ENCODE results near the gene TMEM184B.
"Not testable (repeated sequence)": the region's sequence is repeated elsewhere in the genome, so short reads cannot be mapped to it uniquely, and the experiment has no call there.

The TMEM184B gene

GRCh38 chr22:38202437-38203089 lies 70.2 kb downstream of the TMEM184B start:
- DNase-seq: peak in 3 of 4 experiments; percentile 26 to 35 (median 29)

GRCh38 chr22:38201711-38202436 lies 70.9 kb downstream of the TMEM184B start, which contains the start of gene MAFF:
Gene MAFF (plus strand): TSS chr22:38201994. CDS start chr22:38213854, 11,860 bp downstream.
- peak; percentile 60 to 86 (median 72) for DNase-seq

GRCh38 chr22:38201371-38201710 lies 71.5 kb downstream of the TMEM184B start:
- DNase-seq: no peak

GRCh38 chr22:38199826-38200559 lies 72.8 kb downstream of the TMEM184B start:
- no peak for DNase-seq

GRCh38 chr22:38196791-38197419 lies 75.9 kb downstream of the TMEM184B start:
- no peak for DNase-seq

GRCh38 chr22:38193580-38193979 lies 79.2 kb downstream of the TMEM184B start:
- DNase-seq: no peak

GRCh38 chr22:38192475-38192863 lies 80.3 kb downstream of the TMEM184B start:
- no peak for DNase-seq

GRCh38 chr22:38191731-38192474 lies 80.9 kb downstream of the TMEM184B start:
- no peak for DNase-seq

GRCh38 chr22:38191055-38191454 lies 81.8 kb downstream of the TMEM184B start:
- DNase-seq: no peak

GRCh38 chr22:38190581-38190980 lies 82.2 kb downstream of the TMEM184B start:
- no peak for DNase-seq

- no peak for DNase-seq
Observed at GRCh38 chr22:38189104-38189503, 83.7 kb downstream of the TMEM184B start.

GRCh38 chr22:38187413-38188212 lies 85.2 kb downstream of the TMEM184B start:
- no peak for DNase-seq

GRCh38 chr22:38186429-38186828 lies 86.4 kb downstream of the TMEM184B start:
- no peak for DNase-seq

- DNase-seq: no peak
Observed at GRCh38 chr22:38184788-38185187, 88.0 kb downstream of the TMEM184B start.

GRCh38 chr22:38181453-38182200 lies 91.2 kb downstream of the TMEM184B start, which contains the start of gene PLA2G6:
Gene PLA2G6 (minus strand): TSS chr22:38181830. CDS start chr22:38169426, 12,404 bp downstream.
- DNase-seq: peak; percentile 91 to 96 (median 94)

- DNase-seq: no peak
Observed at GRCh38 chr22:38180841-38181452, 91.9 kb downstream of the TMEM184B start.

- DNase-seq: not testable (repeated sequence)
Observed at GRCh38 chr22:38178605-38178937, 94.2 kb downstream of the TMEM184B start.

GRCh38 chr22:38177926-38178604 lies 94.7 kb downstream of the TMEM184B start:
- DNase-seq: no peak

GRCh38 chr22:38177571-38177925 lies 95.3 kb downstream of the TMEM184B start:
- DNase-seq: not testable (repeated sequence)

- no peak for DNase-seq
Observed at GRCh38 chr22:38177044-38177443, 95.8 kb downstream of the TMEM184B start.
